Muscle of leg (tissue), 11 donors: ENCODE data around the gene RPTOR. TPM values are rescaled to one million over a fixed set of nuclear protein-coding genes. Genes with fewer than 3 reads are reported as not detected.
A peak's percentile ranks its signal among the peaks of the same experiment; 100 is the strongest.

Experiments
- DNase-seq: peaks from one replicate; pipeline ENCODE4 v3.0.0; 2013
- H3K27ac ChIP-seq: one replicate; pipeline ENCODE4 v1.5.1; 2013; ENCODE audit warnings: mild to moderate bottlenecking, low read length, control low read depth
- H3K27me3 ChIP-seq: one replicate; pipeline ENCODE4 v1.6.1; 2013; ENCODE audit warnings: low read length; ENCODE audit not compliant: control insufficient read depth, insufficient read depth
- H3K36me3 ChIP-seq: one replicate; pipeline ENCODE4 v1.6.1; 2013; ENCODE audit warnings: low read length; ENCODE audit not compliant: control insufficient read depth, insufficient read depth
- H3K4me1 ChIP-seq: one replicate; pipeline ENCODE4 v1.6.1; 2013; ENCODE audit warnings: low read length; ENCODE audit not compliant: control insufficient read depth, insufficient read depth
- H3K4me3 ChIP-seq: one replicate; pipeline ENCODE4 v1.5.1; 2013; ENCODE audit warnings: low read length, control low read depth
- H3K9me3 ChIP-seq: replicated peaks from 2 replicates; pipeline ENCODE4 v1.6.1; 2013; ENCODE audit warnings: low read depth, low read length; ENCODE audit not compliant: control insufficient read depth
- WGBS: methylation state at CpG from one replicate; pipeline ENCODE4 v1.1.5; 2013; ENCODE audit warnings: missing lambda C conversion rate; ENCODE audit not compliant: insufficient coverage; 5-methylcytosine and 5-hydroxymethylcytosine counted together
- polyA plus RNA-seq, 8 donors: library from polyadenylated mRNA; unstranded; fragments of 120-200 nt; gene quantifications; one replicate each; pipeline versions ENCODE4 v1.2.1 to v1.2.3, GENCODE V29; 2013; ENCODE audit warnings: inconsistent platforms in 1 of 8, low replicate concordance in 1 of 8; ENCODE audit not compliant: insufficient read length in 8 of 8, insufficient read depth in 1 of 8
- total RNA-seq: library from RNA; stranded (reverse); fragments of 120-200 nt; gene quantifications from one replicate; pipeline ENCODE4 v1.2.4, GENCODE V29; 2013

RPTOR gene
- total and polyA plus RNA-seq, 9 donors, result 17.3 to 23.7 (median 20.0) TPM

- no peaks in the 10 kb centered on the region for H3K9me3 ChIP-seq
- no peak overlapping the region for H3K27ac ChIP-seq
- no peak overlapping the region for H3K4me3 ChIP-seq
- no peaks in the 10 kb centered on the region for H3K36me3 ChIP-seq
- H3K27me3 ChIP-seq, result peaks cover 17% of the 10 kb centered on the region
- WGBS, result 38% methylated on average over 7 of the region's 7 CpGs
- H3K4me1 ChIP-seq, result peaks cover 23% of the 10 kb centered on the region
- DNase-seq, result peak; percentile 80
Observed at GRCh38 chr17:80984749-80985148, 440.1 kb downstream of the RPTOR start.

DNA sequence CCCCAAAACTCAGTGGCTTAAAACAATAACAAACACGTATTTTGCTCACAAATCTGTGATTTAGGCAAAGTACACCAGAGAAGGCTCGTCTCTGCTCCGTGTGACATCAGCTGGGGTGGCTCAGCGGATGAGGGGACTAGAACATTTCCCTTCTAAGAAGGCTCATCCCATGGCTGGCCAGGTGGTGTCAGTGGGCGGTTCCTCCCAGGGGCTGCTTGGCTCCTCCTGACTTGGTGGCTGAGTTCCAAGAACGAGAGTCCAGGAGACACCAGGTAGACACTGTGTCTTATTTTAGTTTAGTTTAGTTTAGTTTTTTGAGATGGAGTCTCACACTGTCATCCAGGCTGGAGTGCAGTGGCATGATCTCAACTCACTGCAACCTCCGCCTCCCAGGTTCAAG, 441.4 kb downstream of the RPTOR start:
- no peak overlapping the region for H3K27ac ChIP-seq
- H3K36me3 ChIP-seq, result no peaks in the 10 kb centered on the region
- WGBS, result 66% methylated on average over 4 of the region's 7 CpGs
- H3K9me3 ChIP-seq, result no peaks in the 10 kb centered on the region
- H3K4me3 ChIP-seq, result no peak overlapping the region
- peaks cover 17% of the 10 kb centered on the region for H3K27me3 ChIP-seq
- DNase-seq, result no peak
- H3K4me1 ChIP-seq, result peaks cover 16% of the 10 kb centered on the region

DNA sequence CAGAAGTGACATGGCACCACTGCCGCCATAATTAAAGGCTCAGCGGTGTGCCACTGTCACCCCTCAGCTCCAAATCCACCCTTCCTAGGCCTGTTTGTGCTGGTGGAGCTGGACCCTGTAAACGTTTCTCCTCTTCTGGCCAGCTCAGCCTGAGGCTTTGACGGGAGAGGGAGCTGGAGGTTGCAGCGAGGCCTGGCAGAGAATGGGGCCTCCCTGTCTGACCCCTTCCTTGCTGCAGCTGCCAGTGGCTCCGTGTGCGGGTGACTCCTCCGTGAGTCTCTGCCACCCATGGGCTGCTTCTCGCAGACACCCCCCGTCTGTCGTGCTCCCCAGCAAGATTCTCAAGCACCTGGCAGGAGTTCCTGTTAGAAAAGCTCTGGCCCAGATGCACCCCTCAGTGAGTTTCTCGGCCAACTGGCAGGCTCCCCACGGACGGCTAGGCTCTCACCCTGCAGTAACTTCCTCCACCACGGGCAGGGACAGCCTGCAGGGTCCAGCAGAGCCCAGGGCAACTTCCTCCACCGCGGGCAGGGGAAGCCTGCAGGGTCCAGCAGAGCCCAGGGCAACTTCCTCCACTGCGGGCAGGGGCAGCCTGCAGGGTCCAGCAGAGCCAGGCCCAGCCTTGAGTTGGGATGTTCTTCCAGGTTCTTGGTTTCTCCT, 442.3 kb downstream of the RPTOR start:
- Histone ChIP-seq H3K27ac (no peak overlapping the region), H3K9me3 (no peaks in the 10 kb centered on the region), H3K36me3 (no peaks in the 10 kb centered on the region), H3K4me3 (no peak overlapping the region), H3K4me1 (peaks cover 19% of the 10 kb centered on the region), H3K27me3 (peaks cover 11% of the 10 kb centered on the region)
- 44% methylated on average over 17 of the region's 18 CpGs for WGBS
- DNase-seq, result no peak

GRCh38 chr17:80987941-80988461, 443.4 kb downstream of the RPTOR start:
- Histone ChIP-seq H3K27me3 (peaks cover 5% of the 10 kb centered on the region), H3K4me1 (peaks cover 26% of the 10 kb centered on the region), H3K27ac (no peak overlapping the region), H3K4me3 (no peak overlapping the region), H3K9me3 (no peaks in the 10 kb centered on the region), H3K36me3 (no peaks in the 10 kb centered on the region)
- 73% methylated on average over 12 of the region's 16 CpGs for WGBS
- DNase-seq, result no peak

DNA sequence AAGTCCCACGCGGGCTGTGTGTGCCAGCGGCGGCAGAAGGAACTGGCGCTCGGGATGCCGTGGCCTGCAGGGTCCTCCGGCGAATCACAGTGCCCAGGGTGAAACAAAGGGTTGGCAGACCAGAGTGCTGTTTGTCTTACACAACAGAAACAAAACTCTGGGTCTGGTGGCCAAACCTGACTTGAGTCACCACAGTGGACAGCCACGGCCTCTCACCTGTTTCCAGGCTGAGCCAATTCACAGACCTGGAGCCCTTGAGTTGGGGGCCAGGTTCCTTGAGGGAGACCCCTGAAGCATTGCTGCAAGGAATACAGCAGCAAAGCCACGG, 444.9 kb downstream of the RPTOR start:
- Histone ChIP-seq H3K9me3 (no peaks in the 10 kb centered on the region), H3K27ac (no peak overlapping the region), H3K36me3 (peaks cover 3% of the 10 kb centered on the region), H3K4me3 (no peak overlapping the region), H3K4me1 (peaks cover 32% of the 10 kb centered on the region), H3K27me3 (peaks cover 5% of the 10 kb centered on the region)
- peak; percentile 12 for DNase-seq
- 83% methylated on average over 11 of the region's 11 CpGs for WGBS

DNA sequence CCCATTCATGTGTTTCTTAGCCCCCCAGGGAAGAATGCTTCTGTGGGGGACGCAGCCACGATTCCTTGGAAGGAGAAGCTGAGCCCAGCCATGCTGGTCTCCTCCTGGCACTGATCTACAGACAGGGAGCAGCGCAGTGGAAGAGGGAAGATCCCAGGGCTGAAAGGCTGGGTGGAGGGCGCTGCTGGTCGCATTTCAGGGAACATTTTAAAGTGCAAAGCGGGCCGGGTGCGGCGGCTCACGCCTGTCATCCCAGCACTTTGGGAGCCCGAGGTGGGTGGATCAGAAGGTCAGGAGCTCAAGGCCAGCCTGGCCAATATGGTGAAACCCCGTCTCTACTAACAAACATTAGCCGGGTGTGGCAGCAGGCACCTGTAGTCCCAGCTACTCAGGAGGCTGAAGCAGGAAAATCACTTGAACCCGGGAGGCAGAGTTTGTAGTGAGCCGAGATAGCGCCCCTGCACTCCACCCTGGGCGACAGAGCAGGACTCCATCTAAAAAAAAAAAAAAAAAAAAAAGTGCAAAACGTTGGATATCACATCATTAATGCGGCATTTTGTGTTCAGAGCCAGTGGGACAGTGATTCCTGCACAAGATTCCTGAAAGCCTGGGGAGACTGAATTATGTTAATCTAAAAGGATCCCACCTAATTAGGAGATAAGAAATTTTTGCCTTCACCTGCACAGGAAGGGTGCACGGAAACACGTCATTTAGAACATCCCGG, 446.4 kb downstream of the RPTOR start:
- no peak overlapping the region for H3K27ac ChIP-seq
- peaks cover 16% of the 10 kb centered on the region for H3K36me3 ChIP-seq
- 54% methylated on average over 16 of the region's 22 CpGs for WGBS
- peak overlapping the region; percentile 52 for H3K4me3 ChIP-seq
- H3K27me3 ChIP-seq, result peaks cover 5% of the 10 kb centered on the region
- peak; percentile 13 for DNase-seq
- no peaks in the 10 kb centered on the region for H3K9me3 ChIP-seq
- peaks cover 27% of the 10 kb centered on the region for H3K4me1 ChIP-seq

GRCh38 chr17:80991645-80992076, 447.0 kb downstream of the RPTOR start, which contains the start of gene CHMP6:
Gene CHMP6, plus strand, starts transcription at chr17:80991841. Its CDS starts 78 bp downstream, at chr17:80991919.
- H3K9me3 ChIP-seq, result no peaks in the 10 kb centered on the region
- peak; percentile 92 for DNase-seq
- H3K27me3 ChIP-seq, result peaks cover 5% of the 10 kb centered on the region
- H3K27ac ChIP-seq, result no peak within 1 kb of the TSS
- peak within 1 kb of the TSS; percentile 52 for H3K4me3 ChIP-seq
- peaks cover 21% of the 10 kb centered on the region for H3K36me3 ChIP-seq
- WGBS, result under 1% methylated on average over 65 of the region's 66 CpGs
- H3K4me1 ChIP-seq, result peaks cover 27% of the 10 kb centered on the region

- Histone ChIP-seq H3K4me1 (peaks cover 27% of the 10 kb centered on the region), H3K36me3 (peaks cover 28% of the 10 kb centered on the region), H3K9me3 (no peaks in the 10 kb centered on the region), H3K4me3 (peak overlapping the region; percentile 52), H3K27ac (no peak overlapping the region), H3K27me3 (peaks cover 5% of the 10 kb centered on the region)
- under 1% methylated on average over 87 of the region's 90 CpGs for WGBS
- peak; percentile 28 for DNase-seq
Observed at GRCh38 chr17:80992077-80992947, 447.7 kb downstream of the RPTOR start.

DNA sequence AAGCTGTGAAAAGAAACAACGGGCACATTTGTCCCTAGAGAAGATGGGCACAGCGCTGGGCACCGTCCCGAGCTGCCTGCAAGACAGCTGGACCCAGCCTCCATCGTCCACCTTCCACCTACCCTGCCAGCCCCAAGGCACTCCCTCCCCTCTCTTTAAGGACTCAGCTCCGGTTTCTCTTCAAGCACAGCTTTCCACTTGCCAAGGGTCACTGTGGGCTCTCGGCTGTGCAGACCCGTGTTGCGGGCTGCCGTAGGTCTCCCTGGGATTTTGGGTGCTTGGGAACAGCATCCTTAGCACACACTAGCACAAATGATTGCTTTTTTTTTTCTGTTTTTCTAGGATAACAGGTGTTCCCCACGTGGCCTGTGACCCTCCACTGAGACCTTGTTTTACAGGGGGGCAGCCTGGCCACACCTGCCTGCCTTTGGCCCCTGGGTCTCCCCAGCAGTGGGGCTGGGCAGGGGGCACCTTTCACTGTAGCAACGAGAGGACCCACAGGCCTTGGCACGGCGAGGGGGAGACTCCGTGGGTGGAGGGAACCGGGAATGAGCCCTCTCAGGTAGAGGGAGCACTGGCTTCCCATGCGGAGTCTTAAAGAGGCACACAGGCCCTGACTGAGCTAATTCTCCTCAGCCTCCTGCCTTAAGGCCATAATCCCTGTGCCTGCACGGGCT, 448.4 kb downstream of the RPTOR start:
- H3K27me3 ChIP-seq, result peaks cover 2% of the 10 kb centered on the region
- H3K9me3 ChIP-seq, result no peaks in the 10 kb centered on the region
- peak; percentile 7 for DNase-seq
- H3K27ac ChIP-seq, result no peak overlapping the region
- H3K36me3 ChIP-seq, result peaks cover 36% of the 10 kb centered on the region
- peak overlapping the region; percentile 52 for H3K4me3 ChIP-seq
- H3K4me1 ChIP-seq, result peaks cover 25% of the 10 kb centered on the region
- 34% methylated on average over 15 of the region's 18 CpGs for WGBS
